ENCODE measurements around the gene MBOAT7.

The MBOAT7 gene

GRCh38 chr19:54138489-54139256 lies 50.7 kb downstream of the MBOAT7 start:
- DNase-seq (ENCODE audit: low spot score) = no peak

GRCh38 chr19:54137699-54138488 lies 51.5 kb downstream of the MBOAT7 start, which contains the start of gene CNOT3:
CNOT3 (plus strand) TSS chr19:54137762; CDS start chr19:54142979, 5,217 bp downstream.
- DNase-seq (ENCODE audit: low spot score) = no peak

GRCh38 chr19:54136864-54137698 lies 52.3 kb downstream of the MBOAT7 start:
- DNase-seq (ENCODE audit: low spot score) = peak; percentile 100

GRCh38 chr19:54136086-54136863 lies 53.1 kb downstream of the MBOAT7 start:
- DNase-seq (ENCODE audit: low spot score) = no peak

- DNase-seq (ENCODE audit: low spot score) = no peak
Observed at GRCh38 chr19:54133957-54134590, 55.3 kb downstream of the MBOAT7 start.

- DNase-seq (ENCODE audit: low spot score) = no peak
Observed at GRCh38 chr19:54133312-54133956, 55.9 kb downstream of the MBOAT7 start.

- no peak for DNase-seq (ENCODE audit: low spot score)
Observed at GRCh38 chr19:54129617-54129996, 59.8 kb downstream of the MBOAT7 start.

- DNase-seq (ENCODE audit: low spot score) = no peak
Observed at GRCh38 chr19:54128796-54129616, 60.4 kb downstream of the MBOAT7 start.

GRCh38 chr19:54128441-54128725 lies 61.0 kb downstream of the MBOAT7 start:
- no peak for DNase-seq (ENCODE audit: low spot score)

- DNase-seq (ENCODE audit: low spot score) = no peak
Observed at GRCh38 chr19:54127688-54128440, 61.5 kb downstream of the MBOAT7 start.

GRCh38 chr19:54125713-54126112 lies 63.7 kb downstream of the MBOAT7 start:
- no peak for DNase-seq (ENCODE audit: low spot score)

GRCh38 chr19:54124393-54124792 lies 65.0 kb downstream of the MBOAT7 start:
- DNase-seq (ENCODE audit: low spot score) = no peak

GRCh38 chr19:54123682-54124081 lies 65.7 kb downstream of the MBOAT7 start:
- DNase-seq (ENCODE audit: low spot score) = no peak
